NCI-H1417 (cell line): Measurements from ENCODE around the gene AMBRA1.
"Not testable (repeated sequence)": the region's sequence is repeated elsewhere in the genome, so short reads cannot be mapped to it uniquely, and the experiment has no call there.

Source experiments
- DNase-seq, 3 experiments: peaks; one replicate each; lab custom pipeline; 2025; lab: John Stamatoyannopoulos, UW

AMBRA1 gene

GRCh38 chr11:46382646-46383403 is 211.0 kb downstream of the AMBRA1 start:
- peak in 2 of 3 experiments; percentile 30 to 53 for DNase-seq

- DNase-seq, result peak; percentile 24 to 67 (median 66)
Measured at GRCh38 chr11:46381819-46382645, 211.8 kb downstream of the AMBRA1 start.

- DNase-seq, result peak; percentile 40 to 75 (median 68)
Measured at GRCh38 chr11:46381048-46381818, 212.6 kb downstream of the AMBRA1 start, which contains the start of gene MDK. TSS of gene MDK (plus strand) at chr11:46381669. CDS start at chr11:46382058, 389 bp downstream.

GRCh38 chr11:46380340-46381047 is 213.3 kb downstream of the AMBRA1 start:
- DNase-seq, result peak; percentile 37 to 85 (median 82)

DNA sequence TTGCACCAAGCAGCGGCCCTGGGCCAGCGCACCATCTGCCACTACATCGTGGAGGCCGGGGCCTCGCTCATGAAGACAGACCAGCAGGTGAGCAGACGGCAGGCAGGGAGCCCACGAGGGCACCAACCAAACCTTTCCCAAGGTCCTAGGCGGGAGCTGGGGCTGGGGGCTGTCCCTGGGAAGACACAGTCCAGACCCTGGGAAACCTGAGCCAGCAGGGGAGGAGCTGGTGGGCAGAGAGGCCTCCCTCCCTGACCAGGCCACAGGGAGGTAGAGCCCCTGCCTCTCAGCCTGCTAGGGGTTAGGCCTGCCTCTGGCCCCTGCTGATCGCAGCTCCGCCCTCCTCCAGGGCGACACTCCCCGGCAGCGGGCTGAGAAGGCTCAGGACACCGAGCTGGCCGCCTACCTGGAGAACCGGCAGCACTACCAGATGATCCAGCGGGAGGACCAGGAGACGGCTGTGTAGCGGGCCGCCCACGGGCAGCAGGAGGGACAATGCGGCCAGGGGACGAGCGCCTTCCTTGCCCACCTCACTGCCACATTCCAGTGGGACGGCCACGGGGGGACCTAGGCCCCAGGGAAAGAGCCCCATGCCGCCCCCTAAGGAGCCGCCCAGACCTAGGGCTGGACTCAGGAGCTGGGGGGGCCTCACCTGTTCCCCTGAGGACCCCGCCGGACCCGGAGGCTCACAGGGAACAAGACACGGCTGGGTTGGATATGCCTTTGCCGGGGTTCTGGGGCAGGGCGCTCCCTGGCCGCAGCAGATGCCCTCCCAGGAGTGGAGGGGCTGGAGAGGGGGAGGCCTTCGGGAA is 214.1 kb downstream of the AMBRA1 start:
- DNase-seq, result peak in 2 of 3 experiments; percentile 46 to 54

DNA sequence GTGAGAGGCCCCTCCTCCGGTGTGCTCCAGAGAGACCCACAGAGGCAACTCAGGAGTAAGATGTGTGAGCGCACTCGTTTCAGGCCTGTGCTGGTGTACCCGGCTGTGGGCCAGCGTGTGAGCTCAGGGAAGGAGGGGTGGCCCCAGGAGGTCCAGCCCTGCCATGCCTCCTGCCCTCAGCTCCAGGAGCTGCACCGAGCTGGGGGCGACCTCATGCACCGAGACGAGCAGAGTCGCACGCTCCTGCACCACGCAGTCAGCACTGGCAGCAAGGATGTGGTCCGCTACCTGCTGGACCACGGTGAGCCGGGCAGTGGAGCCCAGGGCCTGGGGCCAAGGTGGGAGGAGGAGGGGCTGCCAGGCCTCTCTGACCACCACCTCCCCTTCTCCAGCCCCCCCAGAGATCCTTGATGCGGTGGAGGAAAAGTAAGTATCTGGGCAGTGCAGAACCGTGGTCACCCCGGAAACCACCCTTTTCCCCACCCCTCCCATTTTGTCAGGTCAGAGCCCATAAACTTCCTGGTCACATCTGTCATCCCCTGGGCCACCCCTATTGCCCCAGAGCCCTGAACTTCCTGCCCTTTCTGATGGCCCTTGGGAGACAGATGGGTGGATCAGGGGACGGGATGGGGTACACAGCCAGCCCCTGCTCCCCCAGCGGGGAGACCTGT is 214.9 kb downstream of the AMBRA1 start:
- peak in 1 of 3 experiments; percentile 25 for DNase-seq

DNA sequence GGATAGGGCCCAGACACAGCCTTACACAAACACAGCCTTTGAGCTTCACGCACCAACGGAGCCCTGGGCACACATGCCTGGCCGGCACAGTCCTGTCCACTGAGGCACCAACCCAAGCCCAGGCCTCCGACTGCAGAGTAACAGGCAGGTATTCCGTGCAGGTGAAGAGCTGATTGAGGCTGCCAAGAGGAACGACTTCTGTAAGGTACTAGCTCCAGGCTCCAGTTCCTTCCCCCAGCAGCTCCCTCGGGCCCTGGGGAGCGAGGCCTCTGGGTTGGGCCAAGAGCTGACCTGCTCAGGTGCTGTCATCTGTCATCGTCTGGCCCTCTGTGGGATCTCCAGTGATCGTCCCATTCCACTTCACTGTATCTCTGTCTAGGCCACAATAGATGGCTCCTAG is 215.5 kb downstream of the AMBRA1 start:
- no peak for DNase-seq

- no peak for DNase-seq
Measured at GRCh38 chr11:46377831-46378230, 216.0 kb downstream of the AMBRA1 start.

DNA sequence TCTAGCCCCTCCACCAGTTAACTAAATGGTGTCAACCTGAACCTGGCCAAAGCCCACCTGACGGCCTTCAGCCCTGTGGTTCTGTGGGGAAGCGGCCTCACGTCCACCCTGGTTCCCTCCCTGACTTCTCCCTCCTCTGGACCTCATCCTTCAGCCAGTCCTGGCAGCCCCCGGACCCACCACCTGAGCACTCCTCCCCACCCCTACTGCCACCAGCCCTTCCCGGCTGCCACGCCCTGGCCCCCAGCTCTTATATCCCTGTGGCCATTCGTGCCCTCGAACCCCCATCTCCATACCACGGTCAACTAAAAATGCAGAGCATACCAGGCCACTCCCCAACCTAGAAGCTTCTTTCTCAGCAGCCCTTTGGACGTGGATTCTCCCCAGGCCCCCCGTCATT is 216.5 kb downstream of the AMBRA1 start:
- no peak for DNase-seq

- DNase-seq, result no peak
Measured at GRCh38 chr11:46376258-46377050, 217.4 kb downstream of the AMBRA1 start.

- no peak for DNase-seq
Measured at GRCh38 chr11:46375392-46376101, 218.3 kb downstream of the AMBRA1 start.

DNA sequence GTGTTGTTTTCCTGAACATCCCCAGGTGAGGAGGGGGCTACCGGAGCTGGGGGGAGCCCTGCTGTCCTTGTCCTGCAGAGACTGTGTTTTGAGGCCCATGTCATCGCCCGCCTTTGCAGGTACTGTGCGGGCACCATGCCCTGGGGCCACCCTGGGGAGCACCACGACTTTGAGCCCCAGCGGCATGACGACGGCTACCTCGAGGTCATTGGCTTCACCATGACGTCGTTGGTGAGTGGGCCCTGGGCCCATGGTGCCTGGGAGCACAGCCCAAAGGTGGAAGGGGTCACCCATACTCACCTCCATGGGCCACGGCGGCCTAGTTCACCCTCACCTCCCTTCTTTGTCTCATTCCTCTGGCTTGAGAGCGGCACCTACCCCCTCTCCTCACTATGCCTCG is 219.0 kb downstream of the AMBRA1 start:
- DNase-seq, result no peak

DNA sequence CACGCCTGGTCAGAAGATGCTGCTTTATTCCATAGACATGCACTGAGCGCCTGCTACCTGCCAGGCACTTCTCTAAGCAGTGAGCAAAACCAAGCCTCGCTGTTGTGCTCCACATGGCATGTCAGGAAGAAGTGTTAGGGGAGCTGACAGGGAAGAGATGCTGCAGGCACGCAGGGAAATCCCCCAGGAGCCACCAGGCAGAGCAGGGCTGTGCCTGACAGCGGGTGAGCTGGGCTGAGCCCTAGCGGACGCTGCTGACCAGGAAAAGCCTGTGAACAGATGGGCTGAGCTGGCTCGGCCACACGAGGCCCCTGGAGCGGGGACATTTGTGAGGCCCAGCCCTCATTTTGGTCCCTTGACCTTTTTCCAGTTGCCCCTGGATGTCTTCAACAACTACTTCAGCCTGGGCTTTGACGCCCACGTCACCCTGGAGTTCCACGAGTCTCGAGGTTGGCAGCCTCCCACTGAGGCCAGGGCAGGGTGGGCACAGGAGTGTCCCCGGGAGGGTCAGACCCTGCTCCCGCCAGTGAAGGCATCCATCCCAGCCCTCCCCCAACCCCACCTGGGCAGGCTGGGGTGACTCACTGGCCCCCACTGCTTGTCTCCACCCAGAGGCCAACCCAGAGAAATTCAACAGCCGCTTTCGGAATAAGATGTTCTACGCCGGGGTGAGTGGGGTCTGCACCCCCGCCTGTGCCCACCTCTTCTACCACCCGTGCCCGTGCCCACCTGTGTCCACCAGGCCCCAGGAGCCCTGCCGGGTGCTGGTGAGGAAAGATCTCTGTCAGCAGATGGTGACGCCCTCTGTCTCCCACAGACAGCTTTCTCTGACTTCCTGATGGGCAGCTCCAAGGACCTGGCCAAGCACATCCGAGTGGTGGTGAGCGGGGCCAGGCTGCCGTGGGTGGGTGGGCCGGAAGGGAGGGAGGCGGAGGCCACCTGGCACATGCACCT is 219.8 kb downstream of the AMBRA1 start:
- DNase-seq, result no peak

- DNase-seq, result not testable (repeated sequence)
Measured at GRCh38 chr11:46372501-46372900, 221.3 kb downstream of the AMBRA1 start.

DNA sequence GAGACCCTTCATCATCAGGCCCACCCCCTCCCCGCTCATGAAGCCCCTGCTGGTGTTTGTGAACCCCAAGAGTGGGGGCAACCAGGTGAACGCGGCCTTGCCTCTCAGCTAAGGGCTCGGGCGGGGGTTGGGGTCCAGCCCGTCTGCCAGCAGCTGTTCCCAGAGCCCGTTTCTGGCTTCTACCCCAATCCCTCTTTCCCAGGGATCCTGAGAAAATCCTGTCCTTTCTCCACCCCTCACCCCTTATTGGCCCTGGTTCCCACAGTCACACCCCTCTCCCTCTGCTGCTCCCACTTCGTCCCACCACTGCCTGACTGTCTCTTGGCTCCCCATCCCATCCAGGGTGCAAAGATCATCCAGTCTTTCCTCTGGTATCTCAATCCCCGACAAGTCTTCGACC is 221.7 kb downstream of the AMBRA1 start:
- DNase-seq, result no peak

DNA sequence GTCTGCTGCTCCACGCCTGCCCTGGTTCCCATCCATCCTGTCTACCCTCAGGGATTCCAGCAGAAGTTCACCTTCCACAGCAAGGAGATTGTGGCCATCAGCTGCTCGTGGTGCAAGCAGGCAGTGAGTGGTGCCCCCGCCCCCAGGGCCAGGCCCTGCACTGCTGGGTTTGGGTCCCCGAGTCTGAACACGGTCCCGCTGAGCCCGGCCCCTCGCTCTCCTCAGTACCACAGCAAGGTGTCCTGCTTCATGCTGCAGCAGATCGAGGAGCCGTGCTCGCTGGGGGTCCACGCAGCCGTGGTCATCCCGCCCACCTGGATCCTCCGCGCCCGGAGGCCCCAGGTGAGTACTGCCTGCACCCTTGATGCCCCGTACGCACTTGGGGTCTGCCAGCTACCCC is 222.6 kb downstream of the AMBRA1 start:
- not testable (repeated sequence) for DNase-seq

GRCh38 chr11:46370253-46370652 is 223.6 kb downstream of the AMBRA1 start:
- DNase-seq, result no peak
